Type B pancreatic cell (in vitro differentiated cells): ENCODE measurements around the gene FPGT. TPM values are rescaled to one million over a fixed set of nuclear protein-coding genes. Genes with fewer than 3 reads are reported as not detected.
"Not testable (repeated sequence)": the region's sequence is repeated elsewhere in the genome, so short reads cannot be mapped to it uniquely, and the experiment has no call there.

ENCODE experiments used
- DNase-seq: peaks from one replicate; pipeline ENCODE4 v3.0.0; 2021; ENCODE audit warnings: mixed read lengths; ENCODE audit not compliant: unreplicated experiment; ENCODE audit errors: extremely low spot score
- H3K27ac Mint-ChIP-seq: 2 replicates; pipeline ENCODE4 v1.8.0; 2021; ENCODE audit warnings: mild to moderate bottlenecking, mixed read lengths
- H3K27me3 Mint-ChIP-seq: 2 replicates; pipeline ENCODE4 v1.8.0; 2021; ENCODE audit warnings: mixed read lengths
- H3K36me3 Mint-ChIP-seq: 2 replicates; pipeline ENCODE4 v1.8.0; 2021; ENCODE audit warnings: mixed read lengths
- H3K4me1 Mint-ChIP-seq: one replicate; pipeline ENCODE4 v1.8.0; 2021; ENCODE audit warnings: mixed read lengths; ENCODE audit not compliant: unreplicated experiment
- H3K4me3 Mint-ChIP-seq: 2 replicates; pipeline ENCODE4 v1.8.0; 2021; ENCODE audit warnings: mild to moderate bottlenecking, mixed read lengths
- H3K9me3 Mint-ChIP-seq: 2 replicates; pipeline ENCODE4 v1.8.0; 2021; ENCODE audit warnings: mixed read lengths
- CTCF ChIP-seq: fragments of 200-600 bp; sonication (generic); conservative IDR thresholded peaks from 2 replicates; pipeline ENCODE4 v1.5.0; 2021; ENCODE audit warnings: antibody characterized with exemption, mild to moderate bottlenecking
- total RNA-seq: library from RNA; stranded (reverse); gene quantifications from 2 replicates; pipeline ENCODE4 v1.2.1, GENCODE V29; 2021; ENCODE audit warnings: low replicate concordance

The FPGT gene
- total RNA-seq, 1 donor from 2014 or later: 16.5 TPM

GRCh38 chr1:74245168-74245772 lies 47.2 kb downstream of the FPGT start:
- Mint-ChIP-seq H3K27ac (no peak overlapping the region), H3K27me3 (no peaks in the 10 kb centered on the region), H3K36me3 (no peaks in the 10 kb centered on the region), H3K4me1 (peaks cover 17% of the 10 kb centered on the region), H3K9me3 (peaks cover 3% of the 10 kb centered on the region), H3K4me3 (no peak overlapping the region)
- no peak for DNase-seq
- TF ChIP-seq CTCF: no peak

GRCh38 chr1:74246315-74246714 lies 48.3 kb downstream of the FPGT start:
- no peaks in the 10 kb centered on the region for H3K27me3 Mint-ChIP-seq
- no peak for TF ChIP-seq CTCF
- H3K27ac Mint-ChIP-seq: no peak overlapping the region
- no peak overlapping the region for H3K4me3 Mint-ChIP-seq
- DNase-seq: no peak
- peaks cover 3% of the 10 kb centered on the region for H3K9me3 Mint-ChIP-seq
- no peaks in the 10 kb centered on the region for H3K36me3 Mint-ChIP-seq
- H3K4me1 Mint-ChIP-seq: peaks cover 17% of the 10 kb centered on the region

GRCh38 chr1:74247881-74248528 lies 50.0 kb downstream of the FPGT start:
- Mint-ChIP-seq H3K4me3 (no peak overlapping the region), H3K9me3 (peaks cover 3% of the 10 kb centered on the region), H3K4me1 (peaks cover 17% of the 10 kb centered on the region), H3K27ac (no peak overlapping the region), H3K27me3 (no peaks in the 10 kb centered on the region), H3K36me3 (no peaks in the 10 kb centered on the region)
- no peak for DNase-seq
- no peak for TF ChIP-seq CTCF

GRCh38 chr1:74253243-74253824 lies 55.3 kb downstream of the FPGT start:
- DNase-seq, H3K27me3 Mint-ChIP-seq, H3K36me3 Mint-ChIP-seq, H3K4me1 Mint-ChIP-seq, H3K27ac Mint-ChIP-seq, H3K9me3 Mint-ChIP-seq, H3K4me3 Mint-ChIP-seq: not testable (repeated sequence)

Other genes starting within 250 kb of the FPGT start
- 0.99 and 1.4 TPM in 2 replicates for gene LRRIQ3, start 66 bp upstream of the FPGT start, total RNA-seq
- gene TNNI3K, start 37.1 kb downstream of the FPGT start, total RNA-seq: 0.69 TPM in 1 of 2 replicates, not detected in the other